Fibroblast of upper back skin (primary cell): ENCODE results near the gene CBX8.
A peak's percentile ranks its signal among the peaks of the same experiment; 100 is the strongest.

Source experiments
- DNase-seq: peaks from one replicate; pipeline ENCODE4 v3.0.0-alpha.2; 2013

Gene CBX8

GRCh38 chr17:79796763-79797491, at the start of gene CBX8:
CBX8 (minus strand) TSS chr17:79797077; CDS start chr17:79796998, 79 bp downstream.
- peak; percentile 99 for DNase-seq

GRCh38 chr17:79845601-79845949, 48.7 kb upstream of the CBX8 start:
- no peak for DNase-seq

GRCh38 chr17:79844869-79845600, 48.2 kb upstream of the CBX8 start:
- DNase-seq, result no peak

GRCh38 chr17:79843816-79844800, 47.2 kb upstream of the CBX8 start:
- peak; percentile 55 for DNase-seq

- DNase-seq, result no peak
These were observed 46.6 kb upstream of the CBX8 start for GRCh38 chr17:79843474-79843815.

- no peak for DNase-seq
These were observed 46.0 kb upstream of the CBX8 start for GRCh38 chr17:79842656-79843473.

- DNase-seq, result no peak
These were observed 45.3 kb upstream of the CBX8 start for GRCh38 chr17:79842136-79842655.

GRCh38 chr17:79841369-79842135, 44.7 kb upstream of the CBX8 start:
- DNase-seq, result no peak

- DNase-seq, result no peak
These were observed 44.1 kb upstream of the CBX8 start for GRCh38 chr17:79840989-79841286.

- peak; percentile 57 for DNase-seq
These were observed 43.6 kb upstream of the CBX8 start for GRCh38 chr17:79840269-79840988.

GRCh38 chr17:79839356-79840268, 42.7 kb upstream of the CBX8 start, which contains the start of gene CBX4:
CBX4 (minus strand) TSS chr17:79839440; CDS start chr17:79839251, 189 bp downstream.
- peak; percentile 94 for DNase-seq

- peak; percentile 36 for DNase-seq
These were observed 41.8 kb upstream of the CBX8 start for GRCh38 chr17:79838522-79839274.

- DNase-seq, result peak; percentile 28
These were observed 41.1 kb upstream of the CBX8 start for GRCh38 chr17:79837888-79838521.

GRCh38 chr17:79836972-79837887, 40.4 kb upstream of the CBX8 start:
- DNase-seq, result peak; percentile 54

GRCh38 chr17:79836510-79836971, 39.7 kb upstream of the CBX8 start:
- DNase-seq, result peak; percentile 43

- no peak for DNase-seq
These were observed 39.2 kb upstream of the CBX8 start for GRCh38 chr17:79835953-79836509.

GRCh38 chr17:79835470-79835899, 38.6 kb upstream of the CBX8 start:
- no peak for DNase-seq
